Mammary epithelial cell (primary cell): ENCODE results near the gene ZNF23.

Source experiments
- EZH2 ChIP-seq: IDR thresholded peaks from 2 replicates; pipeline ENCODE4 v1.6.1; 2012; ENCODE audit warnings: low read length, inconsistent platforms, borderline replicate concordance
- TF ChIP-seq, protein P1 (sequence below), 2 donors: IDR thresholded peaks in 1 of 2; conservative IDR thresholded peaks in 1 of 2; 2 replicates each; pipeline ENCODE4 v1.5.1; 2011 to 2012; ENCODE audit warnings: inconsistent platforms in 2 of 2, low read length in 2 of 2, mild to moderate bottlenecking in 2 of 2, control low read depth in 1 of 2, low read depth in 1 of 2; ENCODE audit not compliant: insufficient read depth in 1 of 2; ENCODE audit errors: extremely low read depth in 1 of 2

DNA sequence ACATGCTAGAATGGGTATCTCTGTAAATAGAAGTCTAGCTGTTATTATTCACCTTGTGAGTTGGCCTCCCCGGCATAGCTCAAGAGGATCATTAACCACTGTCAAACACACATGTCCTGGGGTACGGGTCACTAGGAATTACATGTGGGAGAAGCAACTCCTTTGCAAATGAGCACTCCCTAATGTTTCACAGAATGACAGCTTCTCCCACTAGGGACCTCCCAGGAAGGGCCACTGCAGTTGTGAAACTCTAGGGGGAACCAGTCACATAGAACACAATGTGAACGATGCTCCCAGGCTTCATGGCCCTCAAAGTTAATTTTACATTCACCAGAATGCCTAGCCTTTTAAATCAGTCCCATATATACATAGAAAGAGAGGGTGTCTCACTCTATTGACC, 39.5 kb upstream of the ZNF23 start:
- TF ChIP-seq EZH2, result no peak
- TF ChIP-seq, protein P1, sequence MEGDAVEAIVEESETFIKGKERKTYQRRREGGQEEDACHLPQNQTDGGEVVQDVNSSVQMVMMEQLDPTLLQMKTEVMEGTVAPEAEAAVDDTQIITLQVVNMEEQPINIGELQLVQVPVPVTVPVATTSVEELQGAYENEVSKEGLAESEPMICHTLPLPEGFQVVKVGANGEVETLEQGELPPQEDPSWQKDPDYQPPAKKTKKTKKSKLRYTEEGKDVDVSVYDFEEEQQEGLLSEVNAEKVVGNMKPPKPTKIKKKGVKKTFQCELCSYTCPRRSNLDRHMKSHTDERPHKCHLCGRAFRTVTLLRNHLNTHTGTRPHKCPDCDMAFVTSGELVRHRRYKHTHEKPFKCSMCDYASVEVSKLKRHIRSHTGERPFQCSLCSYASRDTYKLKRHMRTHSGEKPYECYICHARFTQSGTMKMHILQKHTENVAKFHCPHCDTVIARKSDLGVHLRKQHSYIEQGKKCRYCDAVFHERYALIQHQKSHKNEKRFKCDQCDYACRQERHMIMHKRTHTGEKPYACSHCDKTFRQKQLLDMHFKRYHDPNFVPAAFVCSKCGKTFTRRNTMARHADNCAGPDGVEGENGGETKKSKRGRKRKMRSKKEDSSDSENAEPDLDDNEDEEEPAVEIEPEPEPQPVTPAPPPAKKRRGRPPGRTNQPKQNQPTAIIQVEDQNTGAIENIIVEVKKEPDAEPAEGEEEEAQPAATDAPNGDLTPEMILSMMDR (conservative IDR thresholded peaks at IDR 0.05 in 1 of 2, IDR thresholded peaks at IDR 0.05 in 1 of 2; ENCODE audit: extremely low read depth in 1 of 2, insufficient read depth in 1 of 2, low read depth in 1 of 2, low read length in 2 of 2), result peak in 1 of 2 donors; percentile 23
